Right renal cortex interstitium (tissue), 3 donors: Measurements from ENCODE around the gene MLXIPL. TPM values are rescaled to one million over a fixed set of nuclear protein-coding genes. Genes with fewer than 3 reads are reported as not detected.
"Not testable (repeated sequence)": the region's sequence is repeated elsewhere in the genome, so short reads cannot be mapped to it uniquely, and the experiment has no call there.

Source experiments
- DNase-seq, 3 donors: peaks; one replicate each; pipeline ENCODE4 v3.0.0-alpha.2; 2013; ENCODE audit warnings: low read depth in 3 of 3, low spot score in 2 of 3
- polyA plus RNA-seq, 3 donors: library from polyadenylated mRNA; unstranded; fragments of 120-200 nt; gene quantifications; one replicate each; pipeline ENCODE4 v1.2.1, GENCODE V29; 2013; ENCODE audit not compliant: insufficient read length in 3 of 3

The MLXIPL gene, protein sequence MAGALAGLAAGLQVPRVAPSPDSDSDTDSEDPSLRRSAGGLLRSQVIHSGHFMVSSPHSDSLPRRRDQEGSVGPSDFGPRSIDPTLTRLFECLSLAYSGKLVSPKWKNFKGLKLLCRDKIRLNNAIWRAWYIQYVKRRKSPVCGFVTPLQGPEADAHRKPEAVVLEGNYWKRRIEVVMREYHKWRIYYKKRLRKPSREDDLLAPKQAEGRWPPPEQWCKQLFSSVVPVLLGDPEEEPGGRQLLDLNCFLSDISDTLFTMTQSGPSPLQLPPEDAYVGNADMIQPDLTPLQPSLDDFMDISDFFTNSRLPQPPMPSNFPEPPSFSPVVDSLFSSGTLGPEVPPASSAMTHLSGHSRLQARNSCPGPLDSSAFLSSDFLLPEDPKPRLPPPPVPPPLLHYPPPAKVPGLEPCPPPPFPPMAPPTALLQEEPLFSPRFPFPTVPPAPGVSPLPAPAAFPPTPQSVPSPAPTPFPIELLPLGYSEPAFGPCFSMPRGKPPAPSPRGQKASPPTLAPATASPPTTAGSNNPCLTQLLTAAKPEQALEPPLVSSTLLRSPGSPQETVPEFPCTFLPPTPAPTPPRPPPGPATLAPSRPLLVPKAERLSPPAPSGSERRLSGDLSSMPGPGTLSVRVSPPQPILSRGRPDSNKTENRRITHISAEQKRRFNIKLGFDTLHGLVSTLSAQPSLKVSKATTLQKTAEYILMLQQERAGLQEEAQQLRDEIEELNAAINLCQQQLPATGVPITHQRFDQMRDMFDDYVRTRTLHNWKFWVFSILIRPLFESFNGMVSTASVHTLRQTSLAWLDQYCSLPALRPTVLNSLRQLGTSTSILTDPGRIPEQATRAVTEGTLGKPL
- 1 to 10 TPM; 1.5 to 3.4 (median 2.9) TPM for polyA plus RNA-seq

DNA sequence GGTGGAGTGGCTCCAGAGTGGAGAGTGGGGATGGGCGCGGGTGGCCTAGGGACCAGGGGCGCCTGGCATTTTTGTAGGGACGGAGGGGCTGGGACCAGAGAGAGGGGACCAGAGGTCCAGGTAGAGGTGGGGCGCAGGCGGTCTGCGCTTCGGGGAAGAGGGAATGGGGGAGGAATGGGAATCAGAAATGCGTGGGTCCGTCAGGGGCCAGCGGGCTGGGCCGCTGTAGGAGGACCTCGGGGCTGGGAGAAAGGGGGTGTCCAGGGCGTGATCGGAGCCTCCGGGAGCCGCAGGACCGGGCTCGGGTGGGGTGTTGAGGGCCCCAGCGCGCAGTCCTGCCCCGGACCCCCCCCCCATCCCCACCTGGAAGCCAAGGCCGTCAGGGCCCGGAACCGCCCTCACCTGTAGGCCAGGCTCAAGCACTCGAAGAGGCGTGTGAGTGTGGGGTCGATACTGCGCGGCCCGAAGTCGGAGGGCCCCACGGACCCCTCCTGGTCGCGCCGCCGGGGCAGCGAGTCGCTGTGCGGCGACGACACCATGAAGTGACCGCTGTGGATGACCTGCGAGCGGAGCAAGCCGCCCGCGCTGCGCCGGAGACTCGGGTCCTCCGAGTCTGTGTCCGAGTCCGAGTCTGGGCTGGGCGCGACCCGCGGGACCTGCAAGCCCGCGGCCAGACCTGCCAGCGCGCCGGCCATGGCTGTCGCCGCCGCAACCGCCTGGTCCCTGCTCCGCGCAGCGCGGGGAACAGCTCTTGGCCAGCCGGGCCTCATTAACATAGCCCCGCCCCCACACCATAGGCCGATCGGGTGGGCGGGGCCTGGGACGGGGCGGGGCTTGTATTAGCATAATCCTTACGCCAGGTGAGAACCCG lies at the start of gene MLXIPL:
MLXIPL (minus strand) TSS at position 725 of the 871 bp plus-strand sequence; CDS start at position 695, 30 bp downstream.
- DNase-seq: peak in 1 of 3 donors; percentile 71

DNA sequence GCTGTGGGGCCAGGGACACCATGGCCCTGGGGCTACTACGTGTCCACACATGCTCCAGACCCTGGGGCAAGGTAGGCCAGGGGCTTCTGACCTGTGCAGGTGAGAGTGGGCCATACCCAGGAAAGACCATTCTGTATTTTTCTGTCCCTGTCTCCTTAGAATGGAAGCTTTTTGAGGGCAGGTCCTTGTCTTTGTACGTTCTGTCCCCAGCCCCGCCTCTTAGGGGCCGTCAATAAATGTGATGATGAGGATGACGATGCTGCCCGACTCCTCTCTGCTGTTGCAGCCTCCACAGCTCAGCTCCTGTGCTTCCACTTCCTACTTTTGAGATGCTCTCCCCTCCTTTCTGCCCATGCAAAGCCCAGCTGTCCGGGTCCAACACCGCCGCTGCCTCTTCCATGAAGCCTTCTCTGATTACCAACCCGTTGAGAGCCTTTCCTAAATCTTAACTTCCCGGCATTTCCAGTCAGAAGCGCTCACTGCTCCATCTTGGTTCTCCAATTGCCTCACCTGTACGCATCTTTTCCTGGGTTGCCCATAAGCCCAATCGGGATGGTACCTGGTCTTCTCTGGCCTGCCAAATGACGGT lies 47.6 kb upstream of the MLXIPL start:
- no peak for DNase-seq

DNA sequence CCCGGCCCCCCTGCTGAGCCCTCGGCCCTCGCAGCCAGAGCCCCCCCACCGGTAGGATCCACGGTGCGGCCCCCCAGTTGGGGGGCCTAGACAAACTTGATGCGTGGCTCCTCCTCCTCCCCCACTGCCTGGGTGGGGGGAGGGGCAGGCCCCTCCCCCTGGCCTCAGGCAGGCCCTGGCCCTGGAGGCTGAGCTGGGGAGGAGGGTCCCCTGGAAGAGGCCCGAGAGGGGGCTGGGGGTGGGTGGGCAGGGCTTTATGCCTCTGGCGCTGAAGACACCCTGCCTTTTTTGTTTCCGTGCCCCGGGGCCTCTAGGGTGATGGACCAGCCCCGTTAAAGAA lies 47.0 kb upstream of the MLXIPL start:
- DNase-seq: no peak

DNA sequence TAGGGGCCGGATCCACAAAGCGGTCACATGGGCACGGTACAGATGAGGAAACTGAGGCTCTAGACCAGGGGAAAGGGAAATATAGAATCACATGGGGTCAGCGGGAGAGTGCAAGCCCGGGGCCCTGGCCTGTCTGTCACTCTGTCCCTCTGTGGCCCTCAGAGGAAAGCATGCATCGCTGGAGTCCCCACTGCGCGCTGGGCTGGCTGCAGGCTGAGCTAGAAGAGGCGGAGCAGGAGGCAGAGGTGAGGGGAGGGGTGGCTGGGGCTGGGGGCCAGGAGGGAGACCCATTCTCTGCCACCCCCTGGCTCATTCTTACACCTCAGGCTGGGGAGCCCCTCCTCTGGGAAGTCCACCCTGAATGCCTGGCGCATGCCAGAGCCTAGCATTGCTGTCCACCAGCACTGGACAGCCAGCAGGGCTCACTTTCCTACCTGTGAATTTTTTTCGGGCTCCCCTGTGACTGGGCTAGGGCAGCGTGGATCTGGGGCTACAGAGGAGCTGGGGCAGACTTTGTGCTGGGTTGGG lies 45.6 kb upstream of the MLXIPL start:
- no peak for DNase-seq

DNA sequence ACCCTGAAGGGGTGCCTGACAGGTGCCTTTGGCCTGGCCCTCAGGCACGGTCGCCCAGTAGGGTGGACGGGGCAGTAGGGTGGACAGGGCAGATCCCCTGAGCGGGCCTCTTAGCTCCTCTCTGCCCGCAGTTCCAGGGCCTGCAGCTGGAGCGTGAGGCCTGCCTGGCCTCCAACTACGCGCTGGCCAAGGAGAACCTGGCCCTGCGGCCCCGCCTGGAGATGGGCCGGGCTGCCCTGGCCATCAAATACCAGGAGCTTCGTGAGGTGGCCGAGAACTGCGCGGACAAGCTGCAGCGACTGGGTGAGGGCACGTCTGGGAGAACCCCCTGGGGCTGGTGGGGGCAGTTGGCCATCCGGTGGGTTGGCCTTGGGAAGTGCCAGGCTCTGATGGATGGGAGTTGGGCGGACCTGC lies 45.0 kb upstream of the MLXIPL start:
- no peak for DNase-seq

DNA sequence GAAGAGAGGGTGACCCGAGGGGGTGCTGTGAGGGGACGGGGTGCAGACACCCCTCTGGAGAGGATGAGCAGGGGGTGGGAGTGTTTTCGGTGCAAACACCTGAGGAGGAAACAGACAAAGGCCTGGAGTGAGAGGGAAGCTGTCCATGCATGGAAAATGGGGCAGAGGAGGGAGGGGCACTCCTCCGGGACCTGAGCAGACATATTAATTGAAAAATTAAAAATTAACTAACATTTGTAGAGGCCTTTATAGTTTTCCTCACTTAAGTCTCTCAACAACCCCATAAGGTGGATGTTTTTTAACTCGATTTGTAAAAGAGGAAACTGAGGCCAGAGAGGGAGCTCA lies 44.5 kb upstream of the MLXIPL start:
- DNase-seq: no peak

DNA sequence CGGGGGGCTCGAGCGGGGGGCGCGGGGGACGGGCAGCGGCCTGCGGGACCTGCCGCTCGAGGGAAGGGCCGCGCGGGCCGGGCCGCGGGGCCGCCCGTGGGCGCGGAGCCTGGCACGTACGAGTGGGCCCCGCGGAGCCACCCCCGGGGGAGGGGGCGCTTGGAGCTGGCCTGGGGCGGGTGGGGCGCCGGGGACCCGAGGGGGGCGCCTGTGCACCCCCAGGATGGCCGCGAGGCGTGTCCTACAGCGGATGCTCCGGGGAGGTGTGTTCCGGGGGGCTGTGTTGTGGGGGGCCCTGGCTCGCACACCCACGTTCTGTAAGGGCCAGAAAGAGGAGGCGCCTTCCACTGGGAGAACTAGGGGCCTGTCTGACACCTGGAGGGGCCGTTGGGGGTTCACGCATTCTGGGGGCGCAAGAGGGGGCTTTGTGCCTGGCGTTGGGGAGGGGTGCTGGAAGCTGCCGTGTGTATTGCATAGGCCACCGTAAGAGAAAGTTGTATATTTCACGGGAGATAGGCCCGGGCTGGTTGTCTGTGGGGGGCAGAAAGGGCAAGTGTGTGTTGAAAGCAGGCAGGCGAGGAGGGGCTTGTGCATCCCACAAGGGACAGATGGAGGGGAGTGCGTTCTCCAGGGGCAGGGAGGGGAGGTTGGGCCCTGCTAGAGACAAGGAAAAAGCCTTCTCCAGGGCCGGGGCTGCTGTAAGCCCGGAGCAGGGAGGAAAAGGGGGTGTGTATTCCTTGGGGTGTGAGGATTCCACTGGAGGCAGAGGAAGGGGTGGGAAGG lies 44.0 kb upstream of the MLXIPL start:
- no peak for DNase-seq

DNA sequence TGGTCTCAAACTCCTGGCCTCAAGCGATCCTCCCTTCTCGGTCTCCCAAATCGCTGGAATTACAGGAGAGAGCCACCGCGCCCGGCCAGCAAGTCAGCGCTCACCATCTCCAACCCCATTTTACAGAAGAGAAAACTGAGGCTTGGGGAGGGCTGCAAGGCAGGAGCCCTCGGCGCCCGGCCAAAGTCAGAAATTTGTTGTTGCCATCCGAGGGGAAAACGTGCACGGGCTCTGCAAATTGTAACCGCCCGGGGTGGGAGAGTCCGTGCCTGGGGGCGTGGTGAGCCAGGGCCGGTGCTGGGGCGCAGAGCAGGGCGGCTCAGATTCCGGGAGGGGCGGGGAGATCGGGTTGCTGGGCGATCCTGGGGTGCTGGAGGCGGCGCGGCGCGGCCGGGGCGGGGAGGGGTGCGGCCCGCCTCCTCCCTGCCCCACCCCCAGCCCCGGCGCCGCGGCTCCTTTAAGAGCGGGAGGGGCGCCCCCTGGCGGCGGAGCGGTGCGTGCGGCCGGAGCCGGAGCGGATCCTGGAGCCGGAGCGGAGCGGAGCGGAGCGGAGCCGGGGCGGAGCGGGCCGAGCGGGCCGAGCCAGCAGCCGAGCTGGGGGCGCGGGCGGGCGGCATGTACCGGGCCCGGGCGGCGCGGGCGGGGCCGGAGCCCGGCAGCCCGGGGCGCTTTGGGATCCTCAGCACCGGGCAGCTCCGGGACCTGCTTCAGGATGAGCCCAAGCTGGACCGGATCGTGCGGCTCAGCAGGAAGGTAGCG lies 43.2 kb upstream of the MLXIPL start, which contains the start of gene VPS37D:
VPS37D (plus strand) TSS at position 488 of the 759 bp plus-strand sequence; CDS start at position 616, 128 bp downstream.
- peak; percentile 48 to 84 (median 84) for DNase-seq

DNA sequence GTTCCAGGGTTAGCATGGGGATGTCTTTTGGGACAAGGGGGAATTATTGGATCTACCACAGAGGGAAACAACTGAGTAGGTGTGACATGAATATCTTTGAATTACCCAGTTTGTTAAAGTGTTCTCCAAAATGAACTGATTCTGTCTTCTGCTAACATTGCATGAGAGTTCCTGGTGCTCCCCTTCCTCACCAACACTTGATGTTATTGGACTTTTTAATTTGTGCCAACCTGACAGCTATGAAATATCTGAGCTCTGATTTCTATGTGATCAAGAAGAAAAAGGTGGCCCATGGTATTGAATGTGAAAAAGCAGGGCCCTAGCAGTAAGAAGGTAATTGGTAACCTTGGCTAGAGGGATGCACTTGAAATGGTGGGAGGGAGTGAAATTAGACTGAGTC lies 38.7 kb upstream of the MLXIPL start:
- no peak for DNase-seq

DNA sequence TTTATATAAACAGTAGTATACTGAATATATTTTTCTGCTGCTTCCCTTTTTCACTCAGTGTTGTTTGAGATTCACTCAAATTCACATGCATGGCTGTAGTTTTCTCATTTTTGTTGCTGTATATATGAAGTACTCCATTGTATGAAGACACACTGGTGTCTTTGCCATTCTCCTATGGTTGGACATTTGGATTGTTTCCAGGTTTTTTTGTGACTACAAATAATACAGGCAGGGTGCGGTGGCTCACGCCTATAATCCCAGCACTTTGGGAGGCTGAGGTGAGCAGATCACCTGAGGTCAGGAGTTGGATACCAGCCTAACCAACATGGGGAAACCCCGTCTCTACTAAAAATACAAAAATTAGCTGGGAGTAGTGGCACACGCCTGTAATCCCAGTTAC lies 36.3 kb upstream of the MLXIPL start:
- DNase-seq: not testable (repeated sequence)

DNA sequence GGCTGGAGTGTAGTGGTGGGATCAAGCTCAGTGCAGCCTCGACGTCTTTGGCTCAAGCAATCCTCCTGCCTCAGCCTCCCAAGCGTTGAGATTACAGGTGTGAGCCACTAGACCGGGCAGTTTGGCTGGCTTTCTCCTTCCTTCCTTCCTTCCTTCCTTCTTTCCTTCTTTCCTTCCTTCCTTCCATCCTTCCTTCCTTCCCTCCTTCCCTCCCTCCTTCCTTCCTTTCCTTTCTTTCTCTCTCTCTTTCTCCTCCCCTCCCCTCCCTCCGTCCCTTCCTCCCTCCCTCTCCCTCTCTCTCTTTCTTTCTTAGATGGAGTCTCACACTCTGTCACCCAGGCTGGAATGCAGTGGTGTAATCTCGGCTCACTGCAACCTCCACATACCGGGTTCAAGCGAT lies 35.7 kb upstream of the MLXIPL start:
- DNase-seq: no peak

DNA sequence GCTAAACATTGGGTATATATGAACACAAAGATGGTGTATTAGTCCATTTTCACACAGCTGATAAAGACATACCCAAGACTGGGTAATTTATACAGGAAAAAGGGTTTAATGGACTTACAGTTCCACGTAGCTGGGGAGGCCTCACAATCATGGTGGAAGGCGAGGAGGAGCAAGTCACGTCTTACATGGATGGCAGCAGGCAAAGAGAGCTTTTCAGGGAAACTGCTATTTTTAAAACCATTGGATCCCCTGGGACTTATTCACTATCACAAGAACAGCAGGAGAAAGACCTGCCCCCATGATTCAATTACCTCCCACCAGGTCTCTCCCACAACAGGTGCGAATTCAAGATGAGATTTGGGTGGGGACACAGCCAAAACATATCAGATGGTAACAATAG lies 31.0 kb upstream of the MLXIPL start:
- not testable (repeated sequence) for DNase-seq

DNA sequence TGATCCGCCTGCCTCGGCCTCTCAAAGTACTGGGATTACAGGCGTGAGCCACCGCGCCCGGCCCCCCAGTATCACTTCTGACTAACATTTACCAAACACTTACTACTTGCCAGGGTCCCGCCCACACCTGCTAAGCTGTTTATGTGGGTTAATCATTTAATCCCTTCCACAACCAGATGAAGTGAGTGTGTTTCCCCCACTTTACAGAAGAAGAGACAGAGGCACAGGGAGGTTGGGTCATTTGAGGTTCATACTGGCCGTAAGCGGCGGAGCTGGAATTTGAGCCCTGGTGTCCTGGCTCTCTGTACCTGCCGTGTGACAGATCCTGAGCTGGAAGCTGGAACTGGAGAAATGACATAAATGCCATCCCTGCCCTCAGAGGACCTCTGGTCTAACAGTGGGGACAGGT lies 28.2 kb upstream of the MLXIPL start:
- DNase-seq: no peak

DNA sequence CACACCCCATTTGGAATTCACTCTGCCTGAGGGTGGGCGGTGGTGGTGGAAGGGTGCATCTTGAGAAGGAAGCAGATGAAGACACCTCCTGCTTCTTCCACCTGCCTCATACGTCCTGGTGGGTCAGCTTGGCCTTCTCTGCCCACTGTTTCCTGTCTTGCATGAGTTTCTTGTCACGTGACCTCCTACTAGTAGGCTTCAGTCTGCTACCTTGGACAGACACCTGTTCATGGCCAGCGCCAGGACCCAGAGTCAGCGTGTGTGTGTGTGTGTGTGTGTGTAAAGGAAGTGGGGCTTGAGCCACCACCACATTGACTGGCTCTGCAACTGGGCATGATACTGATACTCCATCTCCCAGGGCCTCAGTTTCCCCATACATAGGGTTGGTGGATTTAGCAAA lies 26.2 kb upstream of the MLXIPL start:
- DNase-seq: no peak

DNA sequence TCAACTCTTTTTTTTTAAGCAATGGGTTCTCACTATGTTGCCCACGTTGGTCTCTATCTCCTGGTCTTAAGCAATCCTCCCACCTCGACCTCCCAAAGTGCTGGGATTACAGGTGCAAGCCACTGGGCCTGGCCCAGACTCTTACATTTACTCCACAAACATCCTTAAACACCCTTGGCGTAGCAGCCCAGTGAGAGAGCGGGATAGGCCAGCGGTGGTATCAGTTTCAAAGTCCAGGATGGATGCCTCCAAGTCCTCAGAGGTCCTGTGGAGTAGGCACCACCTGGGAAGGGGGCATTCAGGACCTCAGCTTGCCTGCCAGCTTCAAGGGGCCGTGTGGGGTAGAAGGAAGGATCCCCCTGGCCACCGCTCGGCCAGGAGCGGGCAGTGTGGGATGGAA lies 25.3 kb upstream of the MLXIPL start:
- no peak for DNase-seq

DNA sequence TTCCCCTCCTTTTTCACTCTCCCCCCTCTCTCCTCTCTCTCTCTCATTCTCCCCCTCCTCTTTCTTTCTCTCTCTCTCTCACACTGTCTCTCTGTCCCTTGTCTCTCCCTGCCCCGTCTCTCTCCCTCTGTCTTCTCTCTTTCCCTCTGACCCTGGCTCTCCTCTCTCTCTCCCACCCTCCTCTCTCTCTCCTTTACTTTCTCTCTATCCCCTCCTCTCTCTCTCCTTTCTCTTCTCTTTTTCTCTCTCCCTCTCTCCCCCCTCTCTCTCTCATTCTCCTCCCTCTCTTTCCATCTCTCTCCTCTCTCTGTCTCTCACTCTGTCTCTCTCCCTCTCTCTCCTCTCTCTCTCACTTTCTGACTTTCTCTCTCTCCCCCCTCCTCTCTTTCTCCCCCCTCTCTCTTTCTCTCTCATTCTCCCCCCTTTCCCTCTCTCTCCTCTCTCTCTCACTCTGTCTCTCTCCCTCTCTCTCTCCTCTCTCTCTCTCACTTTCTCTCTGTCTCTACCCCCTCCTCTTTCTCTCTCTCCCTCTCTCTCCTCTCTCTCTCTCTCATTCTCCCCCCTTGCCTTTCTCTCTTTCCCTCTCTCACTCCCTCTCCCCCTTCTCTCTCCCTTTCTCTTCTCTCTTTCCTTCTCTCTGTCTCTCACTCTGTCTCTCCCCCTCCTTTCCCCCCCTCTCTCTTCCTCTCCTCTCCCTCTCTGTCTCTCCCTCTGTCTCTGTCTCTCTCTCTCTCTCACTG lies 24.4 kb upstream of the MLXIPL start:
- DNase-seq: no peak

DNA sequence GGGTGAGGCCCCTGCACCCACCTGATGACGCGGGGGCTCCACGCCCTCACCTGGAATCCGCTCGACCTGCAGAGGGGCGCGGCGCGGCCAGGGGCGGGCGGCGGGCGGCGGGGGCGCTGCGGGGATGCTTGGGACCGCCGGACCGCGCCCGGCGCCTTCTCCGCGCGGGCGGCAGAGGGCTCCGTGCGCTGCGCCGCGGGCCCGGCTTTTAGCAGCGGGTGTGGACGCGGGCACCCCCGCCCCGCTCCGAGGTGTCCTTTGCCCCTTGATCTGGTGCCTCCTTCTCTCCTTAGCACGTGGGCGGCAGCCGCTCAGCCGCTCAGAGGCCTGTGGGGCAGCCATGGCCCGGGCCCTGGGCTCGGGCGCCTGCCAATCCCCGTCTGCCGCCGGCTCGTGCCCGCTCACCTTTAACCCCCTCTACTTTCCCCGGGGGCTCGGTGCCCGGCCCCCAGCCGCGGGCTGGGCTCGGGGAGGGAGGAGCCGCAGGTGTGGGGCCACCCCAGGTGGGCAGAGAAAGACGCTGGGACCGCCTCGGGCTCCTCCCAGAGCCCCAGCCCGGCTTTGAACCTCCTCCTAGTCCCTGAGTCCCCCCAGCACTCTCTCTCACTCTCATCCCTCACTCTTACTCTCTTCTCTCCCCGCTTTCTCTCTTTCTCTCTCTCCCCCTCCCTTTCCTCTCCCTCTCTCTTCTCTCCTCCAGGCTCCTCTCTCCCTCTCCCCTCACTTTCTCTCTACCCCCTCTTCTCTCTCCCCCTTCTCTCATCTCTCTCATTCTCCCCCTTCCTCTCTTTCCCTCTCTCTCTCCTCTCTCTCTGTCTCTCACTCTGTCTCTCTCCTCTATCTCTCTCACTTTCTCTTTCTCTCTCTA lies 23.6 kb upstream of the MLXIPL start:
- no peak for DNase-seq
